IPS DF 6.9 (cell line): ENCODE data around the gene KLHL34.

ENCODE experiments used
- DNase-seq: peaks from one replicate; pipeline ENCODE4 v3.0.0-alpha.2; 2013; ENCODE audit warnings: low read depth, low spot score
- H3K27ac ChIP-seq: one replicate; pipeline ENCODE4 v1.5.1; 2013; ENCODE audit warnings: low read length, control low read depth
- H3K27me3 ChIP-seq: 2 replicates; pipeline ENCODE4 v1.6.1; 2013; ENCODE audit warnings: mild to moderate bottlenecking, low read length; ENCODE audit not compliant: control insufficient read depth, insufficient read depth
- H3K36me3 ChIP-seq: 2 replicates; pipeline ENCODE4 v1.6.1; 2013; ENCODE audit warnings: low read length; ENCODE audit not compliant: control insufficient read depth, insufficient read depth
- H3K4me1 ChIP-seq: 2 replicates; pipeline ENCODE4 v1.6.1; 2013; ENCODE audit warnings: low read length; ENCODE audit not compliant: control insufficient read depth, insufficient read depth
- H3K4me3 ChIP-seq: 2 replicates; pipeline ENCODE4 v1.5.1; 2013; ENCODE audit warnings: mild to moderate bottlenecking, low read length
- H3K9me3 ChIP-seq: 2 replicates; pipeline ENCODE4 v1.6.1; 2013; ENCODE audit warnings: low read length, inconsistent platforms; ENCODE audit not compliant: control insufficient read depth, insufficient read depth
- WGBS: extraction: QIAGEN DNeasy Blood & Tissue Kit; methylation state at CpG from one replicate; pipeline ENCODE4 v1.1.7; 2013; ENCODE audit warnings: mixed read lengths, missing lambda C conversion rate; ENCODE audit not compliant: insufficient read length, insufficient coverage; 5-methylcytosine and 5-hydroxymethylcytosine counted together

Gene KLHL34, protein sequence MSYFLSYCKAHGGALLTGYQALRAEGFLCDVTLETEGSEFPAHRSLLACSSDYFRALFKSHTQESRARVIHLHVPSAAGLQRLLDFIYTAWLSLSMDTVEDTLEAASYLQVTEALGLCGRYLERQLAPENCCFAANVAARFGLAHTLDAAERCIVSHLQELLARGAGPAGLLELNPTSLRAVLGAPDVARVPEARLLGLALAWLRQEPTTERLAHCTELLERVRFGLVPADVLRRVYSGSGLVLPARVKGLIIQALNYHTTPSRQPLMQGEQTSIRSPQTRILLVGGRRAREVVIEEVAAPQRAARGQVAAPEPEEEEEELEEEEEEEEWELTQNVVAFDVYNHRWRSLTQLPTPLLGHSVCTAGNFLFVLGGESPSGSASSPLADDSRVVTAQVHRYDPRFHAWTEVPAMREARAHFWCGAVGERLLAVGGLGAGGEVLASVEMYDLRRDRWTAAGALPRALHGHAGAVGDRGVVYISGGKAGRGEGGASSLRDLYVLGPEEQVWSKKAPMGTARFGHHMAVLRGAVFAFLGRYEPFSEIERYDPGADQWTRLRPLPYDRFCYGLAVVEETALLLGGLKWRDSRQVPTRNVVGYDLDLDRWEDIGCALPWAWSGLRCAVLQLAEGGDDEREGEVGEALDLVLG

DNA sequence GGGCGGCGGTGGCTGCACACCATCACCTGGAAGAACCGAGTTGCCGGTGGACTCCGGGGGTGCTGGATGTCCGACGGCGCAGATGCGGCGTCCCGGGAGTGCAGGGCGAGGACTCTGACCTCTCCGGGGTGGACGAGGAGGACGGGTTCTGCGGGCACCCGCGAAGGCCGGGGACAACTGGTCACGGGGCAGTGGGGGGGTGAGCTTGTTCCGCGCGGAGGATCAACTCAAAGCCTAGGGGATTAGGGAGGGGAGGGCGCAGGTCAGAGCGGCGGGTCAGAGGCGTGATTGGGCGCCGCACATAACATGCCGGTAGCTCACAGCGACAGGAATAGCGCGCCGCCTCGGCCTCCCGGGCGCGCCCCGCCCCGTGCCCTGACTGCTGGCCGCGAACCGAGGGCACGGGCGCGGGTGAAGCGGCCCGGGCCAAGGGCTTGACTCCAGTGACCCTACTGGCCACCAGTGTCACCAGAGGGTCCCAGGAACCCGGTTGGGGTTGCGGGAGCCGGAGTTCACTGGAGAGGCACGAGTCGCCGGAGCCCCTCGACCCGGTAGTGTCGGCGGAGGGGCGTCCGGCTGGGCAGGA lies at the start of gene KLHL34:
Gene KLHL34 (minus strand): TSS at position 179 of the 586 bp plus-strand sequence. CDS start 542 bp downstream, outside the sequence.
- Histone ChIP-seq H3K27me3 (no peaks in the 10 kb centered on the region), H3K4me3 (peak within 1 kb of the TSS; percentile 52; the same call in 1 of the 2 replicates), H3K27ac (no peak within 1 kb of the TSS), H3K4me1 (no peaks in the 10 kb centered on the region), H3K36me3 (no peaks in the 10 kb centered on the region), H3K9me3 (no peaks in the 10 kb centered on the region)
- DNase-seq = no peak
- WGBS = no CpG with 5 or more reads among the region's 60 CpGs

DNA sequence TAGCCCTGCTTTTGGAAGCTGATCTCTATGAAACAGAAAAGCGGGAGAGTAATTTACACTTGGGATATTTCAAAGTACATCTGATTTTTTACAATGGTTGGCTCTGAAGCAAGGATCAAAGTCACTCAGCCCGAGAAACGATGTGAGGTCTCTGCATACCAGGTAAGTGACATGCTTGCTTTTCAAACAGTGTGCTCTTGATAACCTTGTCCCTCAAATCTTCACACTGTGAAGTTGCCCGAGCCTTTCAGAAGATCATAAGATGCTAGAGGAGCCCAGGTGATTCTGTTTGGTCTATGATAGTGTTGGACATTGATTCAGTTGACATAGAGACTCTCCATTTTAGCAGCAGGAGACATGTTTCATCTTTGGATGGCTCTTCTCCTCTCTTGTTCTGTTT lies 47.1 kb upstream of the KLHL34 start:
- Histone ChIP-seq H3K27me3 (no peaks in the 10 kb centered on the region), H3K9me3 (no peaks in the 10 kb centered on the region), H3K27ac (no peak overlapping the region), H3K36me3 (no peaks in the 10 kb centered on the region), H3K4me3 (no peak overlapping the region), H3K4me1 (no peaks in the 10 kb centered on the region)
- DNase-seq = no peak
- WGBS = no CpG with 5 or more reads among the region's 4 CpGs

DNA sequence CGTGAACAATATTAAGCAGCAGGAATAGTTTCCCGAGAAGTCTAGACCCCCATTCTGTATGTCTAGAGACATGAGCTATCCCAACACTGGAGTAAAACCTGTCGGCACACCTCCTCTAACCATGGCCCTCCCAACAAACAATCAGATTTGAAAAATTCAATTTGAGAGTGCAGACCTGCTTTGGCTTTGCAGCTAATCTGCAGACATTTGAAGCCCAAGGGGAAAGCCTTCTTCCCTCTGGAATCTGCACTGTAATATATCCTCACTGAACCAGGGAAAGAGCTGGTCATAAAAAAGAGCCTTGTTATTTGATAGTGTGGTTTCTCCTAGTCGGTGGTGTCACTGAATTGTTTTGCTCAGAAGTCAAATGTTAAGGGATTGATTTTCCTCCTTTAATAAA lies 44.6 kb upstream of the KLHL34 start:
- no peak overlapping the region for H3K4me3 ChIP-seq
- no peaks in the 10 kb centered on the region for H3K9me3 ChIP-seq
- no peaks in the 10 kb centered on the region for H3K27me3 ChIP-seq
- no peaks in the 10 kb centered on the region for H3K4me1 ChIP-seq
- no peak for DNase-seq
- no peak overlapping the region for H3K27ac ChIP-seq
- no peaks in the 10 kb centered on the region for H3K36me3 ChIP-seq
- WGBS = no CpG with 5 or more reads among the region's 4 CpGs

DNA sequence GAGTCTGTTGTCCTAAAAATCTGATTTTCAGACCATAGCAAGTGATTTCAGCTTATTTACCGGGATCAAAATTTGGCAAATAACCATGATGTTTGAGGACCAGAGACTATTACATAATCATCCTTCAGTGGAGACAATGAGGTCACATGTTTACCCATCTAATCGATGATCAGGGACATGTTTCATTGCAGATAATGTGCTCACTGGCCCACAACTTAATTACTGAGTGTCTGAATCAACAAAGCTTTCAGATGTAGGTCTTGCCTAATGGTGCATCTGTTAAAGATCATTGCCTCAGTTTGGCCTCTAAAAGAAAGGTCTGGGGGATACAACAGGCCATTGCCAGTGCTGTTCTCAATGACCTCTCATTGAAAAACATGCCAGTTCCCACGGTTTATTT lies 42.8 kb upstream of the KLHL34 start:
- H3K27ac ChIP-seq = no peak overlapping the region
- WGBS = no CpG with 5 or more reads among the region's 3 CpGs
- no peaks in the 10 kb centered on the region for H3K36me3 ChIP-seq
- no peaks in the 10 kb centered on the region for H3K27me3 ChIP-seq
- no peaks in the 10 kb centered on the region for H3K4me1 ChIP-seq
- H3K9me3 ChIP-seq = no peaks in the 10 kb centered on the region
- DNase-seq = no peak
- no peak overlapping the region for H3K4me3 ChIP-seq

DNA sequence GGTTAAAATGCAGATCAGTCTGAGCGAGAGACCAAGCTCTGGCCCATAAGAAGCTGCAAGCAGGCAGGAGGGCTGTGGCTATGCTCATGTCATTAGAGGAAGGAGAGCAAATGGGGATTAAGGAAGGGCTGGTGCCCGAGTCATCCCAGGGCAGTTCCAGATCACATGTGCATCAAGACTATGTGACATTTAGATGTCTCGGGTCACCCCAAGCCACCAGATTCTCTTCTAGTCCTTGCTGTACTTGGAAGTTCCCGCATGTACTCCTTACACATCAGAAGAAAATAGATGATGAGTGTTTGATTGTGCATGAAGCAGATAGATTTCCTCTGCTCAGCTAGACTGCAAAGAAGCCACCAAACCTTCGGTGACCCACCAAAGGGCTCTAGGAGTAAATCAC lies 42.1 kb upstream of the KLHL34 start:
- Histone ChIP-seq H3K27me3 (no peaks in the 10 kb centered on the region), H3K9me3 (no peaks in the 10 kb centered on the region), H3K27ac (no peak overlapping the region), H3K4me3 (no peak overlapping the region), H3K36me3 (no peaks in the 10 kb centered on the region), H3K4me1 (no peaks in the 10 kb centered on the region)
- no CpG with 5 or more reads among the region's 5 CpGs for WGBS
- DNase-seq = no peak

DNA sequence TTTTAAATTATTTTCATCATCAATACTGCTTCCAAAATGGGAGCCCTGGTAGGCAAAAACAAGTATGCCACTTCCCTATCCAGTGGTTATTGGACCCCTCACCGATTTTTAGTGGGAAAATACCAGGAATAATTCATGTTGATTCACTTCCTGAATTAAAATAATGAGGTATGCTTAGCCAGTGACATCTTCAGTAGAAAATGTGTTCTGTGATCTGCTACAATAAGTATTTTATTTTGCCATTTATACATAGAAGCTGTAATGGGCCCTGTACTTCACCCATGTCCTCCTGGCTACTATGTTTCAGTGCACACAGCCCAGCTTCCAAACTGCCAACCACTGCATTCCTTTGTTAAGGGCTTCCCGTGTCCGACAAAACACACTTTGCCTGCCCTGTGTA lies 41.0 kb upstream of the KLHL34 start:
- Histone ChIP-seq H3K4me3 (no peak overlapping the region), H3K27me3 (no peaks in the 10 kb centered on the region), H3K4me1 (no peaks in the 10 kb centered on the region), H3K27ac (no peak overlapping the region), H3K9me3 (no peaks in the 10 kb centered on the region), H3K36me3 (no peaks in the 10 kb centered on the region)
- WGBS = no CpG with 5 or more reads among the region's 3 CpGs
- no peak for DNase-seq

DNA sequence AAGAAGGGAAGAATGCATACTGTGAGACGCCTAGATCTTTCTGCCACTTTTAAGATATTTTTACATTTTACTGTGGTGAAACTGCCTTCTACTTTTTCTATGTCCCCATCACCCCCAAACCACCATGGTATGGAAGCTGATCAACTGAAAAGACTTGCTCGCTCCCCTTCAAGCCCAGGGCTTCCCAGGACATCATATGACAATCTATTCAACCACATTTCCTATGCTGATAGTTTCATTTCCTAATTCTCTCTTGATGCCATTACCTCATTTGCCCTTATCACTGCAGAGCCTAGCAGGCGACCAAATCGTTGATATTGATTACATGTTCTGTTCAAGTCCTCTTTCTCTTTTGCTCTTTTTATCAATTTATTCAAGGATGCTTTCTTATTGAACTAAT lies 40.1 kb upstream of the KLHL34 start:
- DNase-seq = no peak
- Histone ChIP-seq H3K27ac (no peak overlapping the region), H3K9me3 (no peaks in the 10 kb centered on the region), H3K4me1 (no peaks in the 10 kb centered on the region), H3K36me3 (no peaks in the 10 kb centered on the region), H3K4me3 (no peak overlapping the region), H3K27me3 (no peaks in the 10 kb centered on the region)
- no CpG with 5 or more reads among the region's 4 CpGs for WGBS

DNA sequence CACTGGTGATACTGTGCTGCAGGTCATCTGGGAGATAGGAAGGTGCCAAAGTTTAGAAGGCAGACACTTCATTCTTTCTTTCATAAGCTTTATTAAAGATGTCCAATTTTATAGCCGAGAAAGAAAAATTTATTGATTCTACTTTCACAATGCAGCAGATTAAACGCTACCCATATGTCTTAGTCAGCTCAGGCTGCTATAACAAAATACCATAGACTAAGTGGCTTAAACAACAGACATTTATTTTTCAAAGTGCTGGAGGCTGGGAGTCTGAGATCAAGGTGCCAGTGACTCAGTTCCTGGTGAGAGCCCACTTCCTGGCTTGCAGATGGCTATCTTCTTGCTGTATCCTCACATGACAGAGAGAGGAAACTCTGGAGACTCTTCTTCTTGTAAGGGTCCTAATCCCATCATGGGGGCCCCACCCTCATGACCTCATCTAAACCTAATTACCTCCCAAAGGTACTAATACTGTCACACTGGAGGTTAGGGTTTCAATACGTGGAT lies 33.4 kb upstream of the KLHL34 start:
- no peaks in the 10 kb centered on the region for H3K27me3 ChIP-seq
- no peak overlapping the region for H3K27ac ChIP-seq
- no peaks in the 10 kb centered on the region for H3K9me3 ChIP-seq
- DNase-seq = no peak
- H3K36me3 ChIP-seq = no peaks in the 10 kb centered on the region
- H3K4me3 ChIP-seq = no peak overlapping the region
- WGBS = no CpG with 5 or more reads among the region's 3 CpGs
- no peaks in the 10 kb centered on the region for H3K4me1 ChIP-seq

DNA sequence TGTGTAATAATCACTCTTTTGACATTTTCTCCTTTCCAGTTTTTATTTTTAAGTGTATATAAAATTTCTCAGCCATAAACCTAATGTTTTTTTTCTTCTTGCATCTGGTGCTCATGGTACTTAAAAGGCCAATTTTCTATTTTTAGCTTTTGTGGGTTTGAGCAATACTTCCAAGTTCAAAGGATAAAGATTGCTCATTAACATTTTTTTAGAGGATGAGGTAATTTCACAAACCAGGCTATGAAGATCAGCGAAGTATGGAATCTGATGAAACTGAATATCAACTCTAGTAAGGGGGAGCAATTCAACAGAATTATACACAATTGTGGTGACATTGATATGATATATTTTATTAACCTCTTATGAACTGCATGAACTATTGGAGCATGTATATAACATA lies 25.8 kb upstream of the KLHL34 start:
- DNase-seq = no peak
- no peak overlapping the region for H3K4me3 ChIP-seq
- H3K27me3 ChIP-seq = no peaks in the 10 kb centered on the region
- H3K9me3 ChIP-seq = no peaks in the 10 kb centered on the region
- no peaks in the 10 kb centered on the region for H3K36me3 ChIP-seq
- WGBS = no CpG with 5 or more reads among the region's 1 CpG
- no peaks in the 10 kb centered on the region for H3K4me1 ChIP-seq
- H3K27ac ChIP-seq = no peak overlapping the region

DNA sequence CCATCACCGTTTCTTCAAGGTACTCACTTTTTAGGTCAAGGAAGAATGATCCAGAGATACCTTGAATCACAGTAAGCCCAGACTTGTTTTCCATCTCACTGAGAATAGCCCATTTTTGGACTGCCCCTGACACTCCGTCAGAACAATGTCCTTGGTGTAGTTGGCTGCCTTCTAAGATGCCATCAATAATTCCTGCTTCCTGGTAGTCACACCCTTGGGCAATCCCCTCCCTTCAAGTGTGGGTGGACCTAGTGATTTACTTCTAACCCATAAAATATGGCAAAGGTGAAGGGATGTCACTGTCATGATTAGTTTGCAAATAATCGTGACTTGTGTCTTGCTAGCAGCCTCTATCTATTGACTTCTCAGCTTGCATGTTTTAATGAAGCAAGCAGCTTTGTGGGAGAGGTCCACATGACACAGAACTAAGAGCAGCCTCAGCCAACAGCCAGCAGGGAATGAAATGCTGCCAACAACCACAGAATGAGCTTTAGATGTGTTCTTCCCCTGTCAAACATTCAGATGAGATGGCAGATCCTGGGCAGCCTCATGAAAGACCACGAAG lies 20.0 kb upstream of the KLHL34 start:
- no peak for DNase-seq
- Histone ChIP-seq H3K36me3 (no peaks in the 10 kb centered on the region), H3K9me3 (no peaks in the 10 kb centered on the region), H3K27me3 (no peaks in the 10 kb centered on the region), H3K4me1 (no peaks in the 10 kb centered on the region), H3K4me3 (no peak overlapping the region), H3K27ac (no peak overlapping the region)
- WGBS = no CpG with 5 or more reads among the region's 4 CpGs
